Heart right ventricle (tissue), 16 donors: Measurements from ENCODE around the gene ELP5. TPM values are rescaled to one million over a fixed set of nuclear protein-coding genes. Genes with fewer than 3 reads are reported as not detected.
A peak's percentile ranks its signal among the peaks of the same experiment; 100 is the strongest.

Experiments used
- ATAC-seq, 8 donors: fragments of 200-7000 bp; cut with Tn5 transposase; one replicate each; pipeline ENCODE4 v1.9.1; 2020; ENCODE audit warnings: mild to moderate bottlenecking in 8 of 8, moderate library complexity in 8 of 8, moderate number of reproducible peaks in 1 of 8
- DNase-seq, 2 donors: peaks; one replicate each; pipeline ENCODE4 v3.0.0-alpha.2; 2020
- H3K27ac ChIP-seq, 10 donors: fragments of 200-600 bp; sonication (generic) in 2 of 10; one replicate each; pipeline versions ENCODE4 v1.5.0 to v1.8.0; 2020 to 2022; ENCODE audit warnings: mild to moderate bottlenecking in 3 of 10
- H3K27me3 ChIP-seq, 7 donors: fragments of 200-600 bp; one replicate each; pipeline ENCODE4 v1.8.0; 2021 to 2022; ENCODE audit warnings: mild to moderate bottlenecking in 2 of 7
- H3K36me3 ChIP-seq, 9 donors: fragments of 200-600 bp; sonication (generic) in 1 of 9; one replicate each; pipeline versions ENCODE4 v1.5.0 to v1.8.0; 2020 to 2022; ENCODE audit warnings: mild to moderate bottlenecking in 2 of 9
- H3K4me1 ChIP-seq, 9 donors: fragments of 200-600 bp; sonication (generic) in 1 of 9; one replicate each; pipeline versions ENCODE4 v1.5.0 to v1.8.0; 2020 to 2022; ENCODE audit warnings: mild to moderate bottlenecking in 4 of 9
- H3K4me3 ChIP-seq, 10 donors: fragments of 200-600 bp; sonication (generic) in 2 of 10; one replicate each; pipeline versions ENCODE4 v1.5.0 to v1.8.0; 2020 to 2022; ENCODE audit warnings: mild to moderate bottlenecking in 7 of 10, moderate library complexity in 2 of 10
- H3K9me3 ChIP-seq, 11 donors: fragments of 200-600 bp in 10 of 11; sonication (generic) in 2 of 11; one replicate each; pipeline versions ENCODE4 v1.5.0 to v1.8.0; 2013 to 2022; ENCODE audit warnings: mild to moderate bottlenecking in 2 of 11, control low read depth in 1 of 11, moderate library complexity in 1 of 11
- WGBS, 2 donors: extraction: QIAGEN DNeasy Blood & Tissue Kit; methylation state at CpG; one replicate each; pipeline ENCODE4 v1.1.7; 2013; ENCODE audit warnings: inconsistent platforms in 1 of 2; 5-methylcytosine and 5-hydroxymethylcytosine counted together
- intact Hi-C, 10 donors: fragments of 100-400 bp; cut with DNase I; formaldehyde crosslinking; loops; one replicate each; pipeline versions ENCODE4 v1.11.1 to v1.14.2; 2022
- polyA plus RNA-seq, 2 donors: library from polyadenylated mRNA; stranded (reverse); fragments of 200-250 nt; gene quantifications; one replicate each; pipeline ENCODE4 v1.2.3, GENCODE V29; 2013
- total RNA-seq, 10 donors: library from RNA; stranded (reverse); fragmentation: NEBNext Ultra II Directional in 3 of 10; extraction: Animal tissue kit (Norgen Biotek cat#: 25700) in 3 of 10; gene quantifications; one replicate each; pipeline versions ENCODE4 v1.2.1 to v1.2.4, GENCODE V29; 2021 to 2023
- TF ChIP-seq, protein P1 (sequence below), 9 donors: fragments of 200-600 bp; sonication (generic) in 2 of 9; IDR thresholded peaks; one replicate each; pipeline versions ENCODE4 v1.5.0 to v1.8.0; 2021 to 2022; ENCODE audit warnings: antibody characterized with exemption in 9 of 9, mild to moderate bottlenecking in 5 of 9, moderate library complexity in 1 of 9
- donor health status: Arrhythmogenic right ventricular cardiomyopathy.
- donor health status: ischemic (EF 13 %, LVEDD 7.1; RV severe dilation, severe dysfunction).
- donor health status: healthy with polysubstance abuse.
- donor health status: DM: no; HTN: yes; CAD: no.
- donor health status: DM: no; HTN: no; CAD: no.
- donor health status: ischemic (EF 25% LVEDD 6.9; RV normal size, moderate dysfunction).
- donor health status: ischemic (EF 25% LVEDD 5.7; RV mildly dilated, moderate dysfunction).
- donor health status: healthy.
- donor health status: DM: yes; HTN: yes; CAD: no.
- donor health status: Ischemic cardiomyopathy.
- donor health status: ischemic (EF 35%, LVEDD 5.7; RV mildly dilated, moderate dysfunction).
- donor health status: nonischemic (EF 11% LVEDD 7.7; RV severe dilation, severe dysfunction).
- donor health status: DM: yes; HTN: yes; CAD: no.
- donor health status: PGD.
- donor health status: ischemic (EF 29% LVEDD 5.4; RV normal size, mild dysfunction).
- donor health status: nonischemic (EF 23%, LVEDD 6.1; RV moderate dilation, normal function).

Gene ELP5
- total and polyA plus RNA-seq, 12 donors: 29.0 to 110 (median 52.1) TPM

DNA sequence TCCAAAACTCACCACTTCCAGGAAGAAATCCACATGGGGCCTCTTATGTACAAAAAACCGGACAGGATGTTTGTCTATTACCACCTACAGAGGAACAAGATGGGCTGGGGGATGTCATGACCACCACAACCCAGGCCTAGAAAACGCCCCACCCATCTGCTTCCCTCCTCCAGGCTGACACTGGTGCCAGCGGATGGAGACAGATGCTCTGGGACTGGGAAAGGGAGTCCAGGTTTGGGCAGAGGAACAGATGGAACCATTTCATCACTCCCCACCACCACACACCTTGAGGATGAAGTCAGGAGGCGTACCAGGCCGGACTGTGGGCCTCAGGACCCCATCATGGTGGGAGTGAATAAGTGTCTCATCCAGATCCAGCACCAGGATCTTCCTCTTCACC, 5.2 kb upstream of the ELP5 start:
- Histone ChIP-seq H3K4me3 (no peak overlapping the region), H3K27me3 (no peaks in the 10 kb centered on the region), H3K36me3 (peaks cover 0 to 39% (median 15%) of the 10 kb centered on the region in 9 donors), H3K9me3 (no peaks in the 10 kb centered on the region), H3K4me1 (peaks cover 13 to 53% (median 38%) of the 10 kb centered on the region in 9 donors), H3K27ac (no peak overlapping the region)
- TF ChIP-seq, protein P1, sequence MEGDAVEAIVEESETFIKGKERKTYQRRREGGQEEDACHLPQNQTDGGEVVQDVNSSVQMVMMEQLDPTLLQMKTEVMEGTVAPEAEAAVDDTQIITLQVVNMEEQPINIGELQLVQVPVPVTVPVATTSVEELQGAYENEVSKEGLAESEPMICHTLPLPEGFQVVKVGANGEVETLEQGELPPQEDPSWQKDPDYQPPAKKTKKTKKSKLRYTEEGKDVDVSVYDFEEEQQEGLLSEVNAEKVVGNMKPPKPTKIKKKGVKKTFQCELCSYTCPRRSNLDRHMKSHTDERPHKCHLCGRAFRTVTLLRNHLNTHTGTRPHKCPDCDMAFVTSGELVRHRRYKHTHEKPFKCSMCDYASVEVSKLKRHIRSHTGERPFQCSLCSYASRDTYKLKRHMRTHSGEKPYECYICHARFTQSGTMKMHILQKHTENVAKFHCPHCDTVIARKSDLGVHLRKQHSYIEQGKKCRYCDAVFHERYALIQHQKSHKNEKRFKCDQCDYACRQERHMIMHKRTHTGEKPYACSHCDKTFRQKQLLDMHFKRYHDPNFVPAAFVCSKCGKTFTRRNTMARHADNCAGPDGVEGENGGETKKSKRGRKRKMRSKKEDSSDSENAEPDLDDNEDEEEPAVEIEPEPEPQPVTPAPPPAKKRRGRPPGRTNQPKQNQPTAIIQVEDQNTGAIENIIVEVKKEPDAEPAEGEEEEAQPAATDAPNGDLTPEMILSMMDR (IDR thresholded peaks at IDR 0.05): no peak
- no peak for ATAC-seq
- intact Hi-C loops: no loop called here
- DNase-seq: no peak
- 90 to 93% methylated on average over 5 of the region's 5 CpGs for WGBS, 2 donors

DNA sequence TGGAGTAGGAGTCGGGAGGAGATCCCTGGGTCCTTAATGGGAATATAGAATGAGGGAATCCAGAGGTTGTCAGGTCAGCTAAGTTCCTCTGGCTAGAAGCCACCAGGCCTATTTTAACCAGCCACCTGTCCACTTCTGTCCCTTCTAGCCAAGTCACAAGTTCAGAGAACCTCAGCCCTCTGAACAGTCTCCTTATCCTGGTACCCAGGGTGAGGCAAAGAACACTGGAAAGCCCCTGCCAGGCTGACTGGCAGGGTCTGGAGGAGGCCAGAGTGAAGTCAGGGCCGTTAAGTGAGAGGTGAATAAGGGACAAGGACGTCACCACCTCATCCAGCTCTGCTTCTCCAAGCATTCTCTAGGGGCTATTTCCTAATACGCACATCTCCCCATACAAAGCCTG, 3.2 kb upstream of the ELP5 start:
- Histone ChIP-seq H3K27me3 (no peaks in the 10 kb centered on the region), H3K36me3 (peaks cover 0 to 42% (median 15%) of the 10 kb centered on the region in 9 donors), H3K9me3 (no peaks in the 10 kb centered on the region), H3K4me3 (no peak overlapping the region), H3K27ac (peak overlapping the region in 8 of 10 donors; percentile 33 to 100 (median 96)), H3K4me1 (peaks cover 13 to 56% (median 43%) of the 10 kb centered on the region in 9 donors)
- WGBS, 2 donors: 44 to 53% methylated on average over 4 of the region's 4 CpGs
- TF ChIP-seq, protein P1 (IDR thresholded peaks at IDR 0.05): no peak
- ATAC-seq (no peak), DNase-seq (no peak)
- intact Hi-C loops: no loop called here

DNA sequence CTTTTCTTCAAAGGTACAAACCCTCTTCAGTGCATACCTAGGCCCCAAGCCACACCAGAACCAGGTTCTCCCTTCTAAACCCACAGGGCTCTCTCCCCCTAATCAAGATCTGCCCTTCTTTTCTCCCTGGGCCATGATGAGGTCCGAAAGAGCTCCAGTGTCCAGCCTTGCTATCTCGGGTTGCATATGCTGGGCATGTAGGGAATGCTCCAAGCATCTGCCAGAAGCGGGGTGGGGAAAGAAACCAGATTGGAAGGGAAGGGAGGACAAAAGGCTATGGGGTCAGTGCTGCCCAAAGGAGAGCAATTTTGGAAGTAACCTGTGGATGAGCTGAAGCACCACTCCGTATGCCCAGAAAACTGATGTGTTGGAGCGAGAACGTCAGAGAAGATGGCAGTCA, 2.8 kb upstream of the ELP5 start:
- WGBS, 2 donors: 60 to 73% methylated on average over 6 of the region's 6 CpGs
- TF ChIP-seq, protein P1 (IDR thresholded peaks at IDR 0.05): no peak

DNA sequence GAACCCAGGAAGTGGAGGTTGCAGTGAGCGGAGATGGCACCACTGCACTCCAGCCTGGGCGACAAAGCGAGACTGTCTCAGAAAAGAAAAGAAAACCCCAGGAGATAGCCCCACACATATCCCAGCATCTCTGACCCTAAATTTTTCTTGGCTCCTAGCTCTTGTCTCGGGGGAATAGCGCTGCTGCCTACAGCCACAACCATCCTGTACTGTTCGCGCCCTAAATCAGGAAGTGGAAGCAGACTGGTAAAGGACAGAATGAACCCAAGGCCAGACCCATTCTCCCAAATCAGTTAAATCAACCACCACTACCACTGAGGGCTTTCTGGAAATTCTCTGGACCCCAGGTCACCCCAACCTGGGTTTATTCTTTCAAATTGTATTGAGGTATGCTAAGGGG, 2.2 kb upstream of the ELP5 start:
- intact Hi-C loops: loop anchor here in 3 of 10 donors (5.0 to 10.0 kb wide), 3 partner anchors 47 to 325 kb away; partner anchors contain the start of genes CD68 (in 1 of the 3) and SENP3 (in 1 of the 3)
- peaks cover 0 to 42% (median 19%) of the 10 kb centered on the region in 9 donors for H3K36me3 ChIP-seq
- ATAC-seq (no peak), DNase-seq (no peak)
- H3K27me3 ChIP-seq: no peaks in the 10 kb centered on the region
- 80 to 84% methylated on average over 7 of the region's 7 CpGs for WGBS, 2 donors
- peak overlapping the region in 9 of 10 donors; percentile 6 to 100 (median 99) for H3K27ac ChIP-seq
- peaks cover 13 to 57% (median 41%) of the 10 kb centered on the region in 9 donors for H3K4me1 ChIP-seq
- peak overlapping the region in 9 of 10 donors; percentile 65 to 100 (median 91) for H3K4me3 ChIP-seq
- TF ChIP-seq, protein P1 (IDR thresholded peaks at IDR 0.05): no peak
- no peaks in the 10 kb centered on the region for H3K9me3 ChIP-seq

More for the DNA sequence above, 2.8 kb upstream of the ELP5 start:
- DNase-seq: no peak
- no peaks in the 10 kb centered on the region for H3K9me3 ChIP-seq
- H3K4me3 ChIP-seq: peak overlapping the region in 2 of 10 donors; percentile 86 to 100
- no peak for ATAC-seq
- H3K36me3 ChIP-seq: peaks cover 0 to 42% (median 18%) of the 10 kb centered on the region in 9 donors
- intact Hi-C loops: no loop called here
- H3K4me1 ChIP-seq: peaks cover 13 to 57% (median 41%) of the 10 kb centered on the region in 9 donors
- H3K27me3 ChIP-seq: no peaks in the 10 kb centered on the region
- peak overlapping the region in 8 of 10 donors; percentile 33 to 100 (median 98) for H3K27ac ChIP-seq
